WERI-Rb-1 (cell line): ENCODE results near the gene SH3BGRL2.

ENCODE experiments used
- DNase-seq: peaks from one replicate; pipeline ENCODE4 v3.0.0-alpha.2; 2020
- H3K27ac ChIP-seq: fragments of 250-450 bp; sonication (Bioruptor Pico); 2 replicates; pipeline ENCODE4 v1.5.1; 2020; ENCODE audit warnings: mild to moderate bottlenecking, moderate library complexity
- H3K27me3 ChIP-seq: fragments of 250-450 bp; sonication (Bioruptor Pico); 2 replicates; pipeline ENCODE4 v1.5.1; 2021; ENCODE audit warnings: mild to moderate bottlenecking, low read depth, moderate library complexity; ENCODE audit not compliant: insufficient read depth, severe bottlenecking
- H3K36me3 ChIP-seq: fragments of 250-450 bp; sonication (Bioruptor Pico); 2 replicates; pipeline ENCODE4 v1.5.1; 2020; ENCODE audit warnings: mild to moderate bottlenecking, moderate library complexity
- H3K4me3 ChIP-seq: 2 replicates; pipeline ENCODE4 v1.5.1; 2011; ENCODE audit warnings: low read depth, mild to moderate bottlenecking, control low read depth, low read length
- H3K9me3 ChIP-seq: fragments of 250-450 bp; sonication (Bioruptor Pico); 2 replicates; pipeline ENCODE4 v1.5.1; 2021; ENCODE audit warnings: mild to moderate bottlenecking, moderate library complexity; ENCODE audit not compliant: severe bottlenecking
- CTCF ChIP-seq: IDR thresholded peaks from 2 replicates; pipeline ENCODE4 v1.5.1; 2011; ENCODE audit warnings: low read depth, mild to moderate bottlenecking, control low read depth, inconsistent platforms, low read length

The SH3BGRL2 gene

GRCh38 chr6:79669766-79670165 lies 38.6 kb downstream of the SH3BGRL2 start:
- Histone ChIP-seq H3K4me3 (no peak overlapping the region), H3K9me3 (no peaks in the 10 kb centered on the region), H3K36me3 (no peaks in the 10 kb centered on the region), H3K27ac (no peak overlapping the region), H3K27me3 (no peaks in the 10 kb centered on the region)
- TF ChIP-seq CTCF: no peak
- no peak for DNase-seq

GRCh38 chr6:79670789-79671188 lies 39.7 kb downstream of the SH3BGRL2 start:
- no peak for TF ChIP-seq CTCF
- H3K4me3 ChIP-seq: no peak overlapping the region
- DNase-seq: no peak
- no peak overlapping the region for H3K27ac ChIP-seq
- no peaks in the 10 kb centered on the region for H3K36me3 ChIP-seq
- no peaks in the 10 kb centered on the region for H3K9me3 ChIP-seq
- H3K27me3 ChIP-seq: no peaks in the 10 kb centered on the region

- no peak for TF ChIP-seq CTCF
- Histone ChIP-seq H3K9me3 (no peaks in the 10 kb centered on the region), H3K4me3 (no peak overlapping the region), H3K36me3 (no peaks in the 10 kb centered on the region), H3K27me3 (no peaks in the 10 kb centered on the region), H3K27ac (no peak overlapping the region)
- DNase-seq: no peak
These were observed 40.6 kb downstream of the SH3BGRL2 start for GRCh38 chr6:79671600-79672266.

- H3K27ac ChIP-seq: no peak overlapping the region
- H3K27me3 ChIP-seq: no peaks in the 10 kb centered on the region
- peak; percentile 40; the same call in 1 of the 2 replicates for TF ChIP-seq CTCF
- no peak for DNase-seq
- H3K4me3 ChIP-seq: no peak overlapping the region
- H3K9me3 ChIP-seq: no peaks in the 10 kb centered on the region
- H3K36me3 ChIP-seq: no peaks in the 10 kb centered on the region; the same call in 1 of the 2 replicates
These were observed 41.5 kb downstream of the SH3BGRL2 start for GRCh38 chr6:79672631-79673111.

GRCh38 chr6:79673947-79674346 lies 42.8 kb downstream of the SH3BGRL2 start:
- TF ChIP-seq CTCF: no peak
- H3K27ac ChIP-seq: no peak overlapping the region
- H3K27me3 ChIP-seq: no peaks in the 10 kb centered on the region
- DNase-seq: no peak
- H3K4me3 ChIP-seq: no peak overlapping the region
- no peaks in the 10 kb centered on the region for H3K9me3 ChIP-seq
- H3K36me3 ChIP-seq: no peaks in the 10 kb centered on the region; the same call in 1 of the 2 replicates
